Astrocyte of the cerebellum (primary cell): ENCODE results near the gene MMP3.

Experiments used
- DNase-seq: peaks from one replicate; pipeline ENCODE4 v3.0.0-alpha.2; 2011; ENCODE audit warnings: low read depth
- H3K4me3 ChIP-seq: 2 replicates; pipeline ENCODE4 v1.5.1; 2011; ENCODE audit warnings: mild to moderate bottlenecking, low read depth, low read length, moderate library complexity
- in situ Hi-C: cut with HindIII; loops from 2 replicates; pipeline ENCODE4 v1.10.0; 2017; ENCODE audit warnings: low sequenced_read_pairs
- TF ChIP-seq, protein P1 (sequence below): IDR thresholded peaks from 2 replicates; pipeline ENCODE4 v1.5.1; 2012; ENCODE audit warnings: low read length, low read depth, moderate library complexity, mild to moderate bottlenecking; ENCODE audit errors: missing control alignments

Gene MMP3

DNA sequence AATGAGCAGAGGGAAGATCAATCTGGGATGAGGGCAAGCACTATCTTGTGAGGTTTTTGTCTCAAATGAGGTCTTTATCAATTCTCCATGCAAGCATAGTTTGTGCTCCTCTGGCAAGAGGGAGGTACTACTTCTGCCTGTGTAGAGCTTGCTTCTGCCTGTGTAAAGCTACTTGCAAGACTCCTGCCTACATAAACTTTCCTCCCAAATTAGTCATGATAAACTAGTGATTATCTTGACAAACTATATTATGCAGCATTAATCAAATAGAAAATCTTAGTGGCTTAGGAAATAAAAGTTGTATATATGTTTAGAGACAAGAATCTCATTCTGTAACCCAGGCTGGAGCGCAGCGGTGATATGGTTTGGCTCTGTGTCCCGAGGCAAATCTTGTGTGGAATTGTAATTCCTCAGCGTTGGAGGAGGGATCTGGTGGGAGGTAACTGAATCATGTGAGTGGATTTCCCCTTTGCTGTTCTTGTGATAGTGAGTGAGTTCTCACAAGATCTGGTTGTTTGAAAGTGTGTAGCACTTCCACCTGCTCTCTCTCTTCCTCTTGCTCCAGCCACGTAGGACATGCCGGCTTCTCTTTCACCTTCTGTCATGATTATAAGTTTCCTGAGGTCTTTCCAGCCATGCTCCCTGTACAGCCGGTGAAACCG lies 54.9 kb downstream of the MMP3 start:
- DNase-seq, result no peak
- H3K4me3 ChIP-seq, result no peak overlapping the region
- TF ChIP-seq, protein P1, sequence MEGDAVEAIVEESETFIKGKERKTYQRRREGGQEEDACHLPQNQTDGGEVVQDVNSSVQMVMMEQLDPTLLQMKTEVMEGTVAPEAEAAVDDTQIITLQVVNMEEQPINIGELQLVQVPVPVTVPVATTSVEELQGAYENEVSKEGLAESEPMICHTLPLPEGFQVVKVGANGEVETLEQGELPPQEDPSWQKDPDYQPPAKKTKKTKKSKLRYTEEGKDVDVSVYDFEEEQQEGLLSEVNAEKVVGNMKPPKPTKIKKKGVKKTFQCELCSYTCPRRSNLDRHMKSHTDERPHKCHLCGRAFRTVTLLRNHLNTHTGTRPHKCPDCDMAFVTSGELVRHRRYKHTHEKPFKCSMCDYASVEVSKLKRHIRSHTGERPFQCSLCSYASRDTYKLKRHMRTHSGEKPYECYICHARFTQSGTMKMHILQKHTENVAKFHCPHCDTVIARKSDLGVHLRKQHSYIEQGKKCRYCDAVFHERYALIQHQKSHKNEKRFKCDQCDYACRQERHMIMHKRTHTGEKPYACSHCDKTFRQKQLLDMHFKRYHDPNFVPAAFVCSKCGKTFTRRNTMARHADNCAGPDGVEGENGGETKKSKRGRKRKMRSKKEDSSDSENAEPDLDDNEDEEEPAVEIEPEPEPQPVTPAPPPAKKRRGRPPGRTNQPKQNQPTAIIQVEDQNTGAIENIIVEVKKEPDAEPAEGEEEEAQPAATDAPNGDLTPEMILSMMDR, result no peak
- in situ Hi-C loops, result no loop called here
